GM12878 (cell line): Measurements from ENCODE around the gene C1orf21. TPM values are rescaled to one million over a fixed set of nuclear protein-coding genes. Genes with fewer than 3 reads are reported as not detected.
"Not testable (repeated sequence)": the region's sequence is repeated elsewhere in the genome, so short reads cannot be mapped to it uniquely, and the experiment has no call there.

ENCODE experiments used
- ATAC-seq: fragments of 200-7000 bp; cut with Tn5 transposase; 3 replicates; pipeline ENCODE4 v1.9.1; 2020; ENCODE audit warnings: mild to moderate bottlenecking, moderate library complexity
- BruUV-seq: library from RNA; stranded (reverse); fragments of 400-500 nt; replicated peaks from 2 replicates; lab custom pipeline; 2021; lab: Mats Ljungman, UMichigan
- CTCF ChIA-PET: fragments of 300-600 bp; sonication (Branson Sonifier 250); formaldehyde crosslinking; extraction: SDS; loops from one replicate; lab custom pipeline; 2021; ENCODE audit warnings: inconsistent platforms; lab: Yijun Ruan, JAX
- POLR2A ChIA-PET: fragments of 350-600 bp; formaldehyde crosslinking; extraction: SDS; loops from one replicate; lab custom pipeline; 2021; ENCODE audit warnings: inconsistent platforms; lab: Charles Lee
- RAD21 ChIA-PET: fragments of 300-600 bp; sonication (Branson Sonifier 250); formaldehyde crosslinking; loops from one replicate; lab custom pipeline; 2023; ENCODE audit warnings: antibody characterized with exemption; ENCODE audit not compliant: unreplicated experiment; lab: Charles Lee
- SMC1A ChIA-PET: fragments of 300-600 bp; sonication (Branson Sonifier 250); formaldehyde crosslinking; loops from one replicate; lab custom pipeline; 2023; ENCODE audit not compliant: unreplicated experiment, uncharacterized antibody; lab: Charles Lee
- DNase-seq: peaks from one replicate; pipeline ENCODE4 v3.0.0-alpha.2; 2011; ENCODE audit warnings: low read depth, low spot score
- FAIRE-seq: peaks from 3 replicates; lab custom pipeline; 2011; peaks lifted over from hg19 to GRCh38; lab: Jason Lieb, UNC
- H2AFZ ChIP-seq: 2 replicates; pipeline ENCODE4 v1.6.0; 2011; ENCODE audit warnings: low read depth, low read length, control low read depth; ENCODE audit not compliant: control insufficient read depth
- H3K27ac ChIP-seq: 2 replicates; pipeline ENCODE4 v1.5.1; 2011; ENCODE audit warnings: control low read depth; ENCODE audit not compliant: control insufficient read depth, insufficient read depth
- H3K27me3 ChIP-seq, 2 experiments: replicated peaks in 1 of 2; 2 replicates each; pipeline versions ENCODE4 v1.6.0 to v1.6.1; 2011; ENCODE audit warnings: low read length in 1 of 2; ENCODE audit not compliant: control insufficient read depth in 2 of 2, insufficient read depth in 2 of 2
- H3K36me3 ChIP-seq, 2 experiments: 2 replicates each; pipeline ENCODE4 v1.5.1; 2011; ENCODE audit warnings: low read length in 1 of 2; ENCODE audit not compliant: control insufficient read depth in 2 of 2, insufficient read depth in 2 of 2
- H3K4me1 ChIP-seq: 2 replicates; pipeline ENCODE4 v1.6.1; 2011; ENCODE audit warnings: mild to moderate bottlenecking, low read length, moderate library complexity, mixed read lengths; ENCODE audit not compliant: control insufficient read depth, insufficient read depth
- H3K4me2 ChIP-seq: 2 replicates; pipeline ENCODE4 v1.6.0; 2011; ENCODE audit warnings: control low read depth; ENCODE audit not compliant: control insufficient read depth, insufficient read depth
- H3K4me3 ChIP-seq: fragments of 200-600 bp; sonication (generic); 2 replicates; pipeline ENCODE4 v1.5.1; 2016
- H3K79me2 ChIP-seq: 2 replicates; pipeline ENCODE4 v1.6.0; 2011; ENCODE audit warnings: low read length; ENCODE audit not compliant: control insufficient read depth, insufficient read depth
- H3K9ac ChIP-seq: 2 replicates; pipeline ENCODE4 v1.8.0; 2011; ENCODE audit warnings: low read length, control low read depth, mixed read lengths; ENCODE audit not compliant: control insufficient read depth, insufficient read depth
- H3K9me3 ChIP-seq: replicated peaks from 3 replicates; pipeline ENCODE4 v1.5.1; 2011; ENCODE audit warnings: mild to moderate bottlenecking, low read length; ENCODE audit not compliant: control insufficient read depth, insufficient read depth
- H4K20me1 ChIP-seq: 2 replicates; pipeline ENCODE4 v1.6.0; 2011; ENCODE audit not compliant: control insufficient read depth, insufficient read depth
- BHLHE40 ChIP-seq, 2 experiments: fragments of 450-650 bp in 1 of 2; IDR thresholded peaks; 2 replicates each; pipeline ENCODE4 v1.6.1; 2011 to 2017; ENCODE audit warnings: low read depth in 2 of 2, borderline replicate concordance in 1 of 2, improper control_type of control experiment in 1 of 2, low read length in 1 of 2, mild to moderate bottlenecking in 1 of 2
- EP300 ChIP-seq, 2 experiments: fragments of 150-350 bp in 1 of 2; IDR thresholded peaks; 2 replicates each; pipeline ENCODE4 v1.6.1; 2011 to 2012; ENCODE audit warnings: low read depth in 2 of 2, low read length in 2 of 2, borderline replicate concordance in 1 of 2, improper control_type of control experiment in 1 of 2, inconsistent platforms in 1 of 2; ENCODE audit not compliant: control insufficient read depth in 1 of 2
- HDAC6 ChIP-seq: fragments of 200-600 bp; sonication (generic); IDR thresholded peaks from one replicate; pipeline ENCODE4 v1.8.0; 2017; ENCODE audit warnings: antibody characterized with exemption; ENCODE audit not compliant: unreplicated experiment
- MTA3 ChIP-seq: IDR thresholded peaks from 2 replicates; pipeline ENCODE4 v1.6.1; 2012; ENCODE audit warnings: low read length, inconsistent platforms, borderline replicate concordance
- REST ChIP-seq: IDR thresholded peaks from 2 replicates; pipeline ENCODE4 v1.6.1; 2012; ENCODE audit warnings: mild to moderate bottlenecking, low read depth, low read length
- SREBF1 ChIP-seq: IDR thresholded peaks from 2 replicates; pipeline ENCODE4 v1.6.1; 2012; ENCODE audit warnings: mild to moderate bottlenecking, low read length
- SRF ChIP-seq, 2 experiments: IDR thresholded peaks; 2 replicates each; pipeline ENCODE4 v1.6.1; 2011; ENCODE audit warnings: low read depth in 2 of 2, low read length in 2 of 2, mild to moderate bottlenecking in 1 of 2, moderate library complexity in 1 of 2
- YY1 ChIP-seq: IDR thresholded peaks from 2 replicates; pipeline ENCODE4 v1.6.1; 2011; ENCODE audit warnings: low read depth, mild to moderate bottlenecking, low read length
- ZBED1 ChIP-seq: IDR thresholded peaks from 2 replicates; pipeline ENCODE4 v1.6.1; 2016; ENCODE audit warnings: borderline replicate concordance
- ZNF217 ChIP-seq: fragments of 450-650 bp; IDR thresholded peaks from 2 replicates; pipeline ENCODE4 v1.6.1; 2017; ENCODE audit warnings: antibody characterized with exemption, mild to moderate bottlenecking
- ZSCAN29 ChIP-seq: fragments of 450-650 bp; IDR thresholded peaks from 2 replicates; pipeline ENCODE4 v1.6.1; 2017; ENCODE audit warnings: mild to moderate bottlenecking, moderate library complexity
- WGBS: methylation state at CpG from one replicate; pipeline ENCODE4 v1.1.6; 2016; ENCODE audit warnings: low lambda C conversion rate; ENCODE audit not compliant: insufficient replicate concordance, insufficient coverage; ENCODE audit errors: missing lambda C conversion rate; 5-methylcytosine and 5-hydroxymethylcytosine counted together
- in situ Hi-C: fragments of 300-500 bp; cut with MboI; formaldehyde crosslinking; loops from 9 replicates; pipeline ENCODE4 v1.14.3; 2018; ENCODE audit warnings: mixed read lengths
- intact Hi-C: fragments of 100-400 bp; cut with micrococcal nuclease; formaldehyde crosslinking; loops from one replicate; pipeline ENCODE4 v1.14.2; 2022; ENCODE audit not compliant: unreplicated experiment
- polyA plus RNA-seq, 11 experiments: library from polyadenylated mRNA; depleted of rRNA in 4 of 11; unstranded in 6 of 11; stranded (reverse) in 5 of 11; fragments of >200 nt; fragmentation: Nextera tagmentation in 4 of 11; fragmentation: Illumina TruSeq in 1 of 11; extraction: Ambion mirVana in 4 of 11; extraction: Trizol in 1 of 11; gene quantifications; 1 replicate in 1 of 11; 2 replicates in 10 of 11; pipeline versions ENCODE4 v1.2.1 to v1.2.3, GENCODE V29; 2011 to 2016; ENCODE audit warnings: inconsistent platforms in 2 of 11, missing spikeins in 2 of 11, low read depth in 1 of 11
- total RNA-seq, 4 experiments: library from RNA; depleted of rRNA in 3 of 4; stranded (reverse); fragments of >200 nt in 3 of 4; fragmentation: Illumina TruSeq in 1 of 4; extraction: Trizol in 1 of 4; gene quantifications; 2 replicates each; pipeline versions ENCODE4 v1.2.1 to v1.2.3, GENCODE V29; 2013 to 2021

Gene C1orf21
- total and polyA plus RNA-seq, 10 of the 15 experiments (the other 5 are each of a cell fraction or from before 2014, with no cell fraction given), result 0.03 to 1.6 (median 0.17) TPM; not detected in 3

DNA sequence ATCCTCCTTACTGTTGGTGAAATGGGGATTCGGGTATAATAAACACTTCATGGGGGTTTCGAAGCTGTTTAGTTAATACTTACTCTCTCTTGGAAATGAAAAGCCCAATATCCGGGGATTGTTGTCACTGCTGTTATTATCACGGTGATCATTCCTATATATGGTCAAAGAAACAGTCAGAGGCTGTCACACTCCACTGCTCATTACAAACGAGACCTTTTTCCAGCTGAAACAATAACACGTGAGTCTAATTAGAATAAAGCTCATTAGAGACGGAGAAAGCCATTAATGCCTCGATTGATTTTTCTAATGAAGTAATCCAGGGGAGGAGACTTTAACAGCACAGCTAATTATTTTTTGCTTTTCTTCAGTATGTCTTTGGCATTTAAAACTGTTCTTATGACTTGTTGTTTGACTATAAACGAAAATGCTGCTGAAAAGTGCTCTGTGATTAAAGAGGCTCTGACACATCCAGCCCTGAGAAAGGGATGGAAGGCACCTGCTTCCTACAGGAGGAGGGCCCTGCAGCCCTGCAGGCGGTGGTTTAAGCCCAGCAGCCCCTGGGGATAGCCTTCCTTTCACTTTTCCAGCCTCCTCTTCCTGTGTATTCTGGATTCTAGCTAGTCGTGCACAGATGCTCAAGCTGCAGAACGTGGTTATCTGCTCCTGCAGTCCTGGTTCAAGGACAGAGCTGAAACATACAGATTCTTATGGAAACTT is 224.2 kb downstream of the C1orf21 start:
- TF ChIP-seq MTA3, result no peak
- TF ChIP-seq BHLHE40 (IDR thresholded peaks at IDR 0.05; ENCODE audit: borderline replicate concordance in 1 of 2, low read depth in 2 of 2, low read length in 1 of 2), result peak; percentile 11 to 40; a peak in 1 of 4 replicates
- TF ChIP-seq SRF (IDR thresholded peaks at IDR 0.05; ENCODE audit: low read depth in 2 of 2, low read length in 2 of 2), result peak in 1 of 2 experiments; percentile 67; a peak in 1 of 4 replicates
- no peak for TF ChIP-seq HDAC6
- TF ChIP-seq REST, result no peak
- TF ChIP-seq YY1, result no peak
- TF ChIP-seq ZBED1, result no peak
- TF ChIP-seq ZSCAN29, result no peak
- no peak for TF ChIP-seq EP300 (IDR thresholded peaks at IDR 0.05; ENCODE audit: borderline replicate concordance in 1 of 2, control insufficient read depth in 1 of 2, low read depth in 2 of 2, low read length in 2 of 2)
- TF ChIP-seq SREBF1, result no peak
- no peak for TF ChIP-seq ZNF217
- TF ChIP-seq, all 136 proteins: peak for 2
- FAIRE-seq (no peak), DNase-seq (no peak), ATAC-seq (no peak)
- no peaks in the 10 kb centered on the region for H3K79me2 ChIP-seq
- H3K4me2 ChIP-seq, result no peak overlapping the region
- no peak overlapping the region for H3K4me3 ChIP-seq
- intact Hi-C loops (no loop called here), in situ Hi-C loops (no loop called here)
- no peaks in the 10 kb centered on the region for H3K27me3 ChIP-seq
- ChIA-PET RAD21 (interaction anchor here (0.7 kb wide), 1 partner anchor 8 kb away, joined by 3 read pairs; no protein-coding TSS in a partner anchor), POLR2A (no interaction called here), SMC1A (interaction anchor here (1.7 kb wide), 1 partner anchor 8 kb away, joined by 4 read pairs; no protein-coding TSS in a partner anchor), CTCF (no interaction called here)
- no peaks in the 10 kb centered on the region for H3K9me3 ChIP-seq
- H4K20me1 ChIP-seq, result no peaks in the 10 kb centered on the region
- H2AFZ ChIP-seq, result no peak overlapping the region
- no peaks in the 10 kb centered on the region for H3K36me3 ChIP-seq
- WGBS, result 41% methylated on average over 12 of the region's 12 CpGs
- H3K4me1 ChIP-seq, result no peaks in the 10 kb centered on the region; the same call in 1 of the 2 replicates
- H3K9ac ChIP-seq, result no peak overlapping the region
- H3K27ac ChIP-seq, result no peak overlapping the region
- no TSS peak for BruUV-seq

DNA sequence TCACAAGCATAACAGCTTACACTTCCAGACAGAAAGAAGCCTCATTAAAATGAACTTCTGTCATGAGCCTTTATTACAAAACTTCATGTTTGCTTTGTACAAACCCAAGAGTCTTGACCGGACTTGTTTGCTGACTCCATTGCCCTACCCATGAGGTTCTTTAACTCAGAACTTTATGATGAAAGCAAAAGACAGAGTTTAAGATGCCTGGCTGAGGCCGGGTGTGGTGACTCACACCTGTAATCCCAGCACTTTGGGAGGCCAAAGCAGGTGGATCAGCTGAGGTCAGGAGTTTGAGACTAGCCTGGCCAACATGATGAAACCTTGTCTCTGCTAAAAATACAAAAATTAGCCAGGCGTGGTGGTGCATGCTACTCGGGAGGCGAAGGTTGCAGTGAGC is 225.4 kb downstream of the C1orf21 start:
- H3K36me3 ChIP-seq, RAD21 ChIA-PET, H3K27ac ChIP-seq, FAIRE-seq, CTCF ChIA-PET, H3K9ac ChIP-seq, H4K20me1 ChIP-seq, POLR2A ChIA-PET, H2AFZ ChIP-seq, H3K9me3 ChIP-seq, H3K79me2 ChIP-seq, in situ Hi-C loops, BruUV-seq, intact Hi-C loops, H3K4me3 ChIP-seq, H3K4me2 ChIP-seq, DNase-seq, SMC1A ChIA-PET, ATAC-seq, H3K27me3 ChIP-seq, H3K4me1 ChIP-seq: not testable (repeated sequence)
- WGBS, result 70% methylated on average over 5 of the region's 5 CpGs
